AG08395 (cell line): ENCODE data around the gene PIAS3.
"Not testable (repeated sequence)": the region's sequence is repeated elsewhere in the genome, so short reads cannot be mapped to it uniquely, and the experiment has no call there.

Experiments used
- DNase-seq: peaks from one replicate; pipeline ENCODE4 v3.0.0; 2012; ENCODE audit warnings: mixed read lengths, low spot score

The PIAS3 gene

GRCh38 chr1:145823565-145824498 is 35.0 kb downstream of the PIAS3 start, which contains the start of the genes POLR3C and RNF115:
Gene POLR3C, plus strand, starts transcription at chr1:145824200. Its CDS starts 1,577 bp downstream, at chr1:145825777.
Gene RNF115, minus strand, starts transcription at chr1:145824095. Its CDS starts 222 bp downstream, at chr1:145823873.
- DNase-seq, result peak; percentile 92

- not testable (repeated sequence) for DNase-seq
Measured at GRCh38 chr1:145822779-145823331, 36.0 kb downstream of the PIAS3 start.

- DNase-seq, result not testable (repeated sequence)
Measured at GRCh38 chr1:145818095-145818494, 40.8 kb downstream of the PIAS3 start.

GRCh38 chr1:145812977-145813810 is 45.7 kb downstream of the PIAS3 start:
- not testable (repeated sequence) for DNase-seq

- DNase-seq, result no peak
Measured at GRCh38 chr1:145806844-145807243, 52.0 kb downstream of the PIAS3 start.

GRCh38 chr1:145806408-145806807 is 52.5 kb downstream of the PIAS3 start:
- DNase-seq, result no peak

GRCh38 chr1:145805057-145805456 is 53.8 kb downstream of the PIAS3 start:
- no peak for DNase-seq

GRCh38 chr1:145804235-145805045 is 54.4 kb downstream of the PIAS3 start:
- DNase-seq, result no peak

- DNase-seq, result no peak
Measured at GRCh38 chr1:145799806-145800205, 59.1 kb downstream of the PIAS3 start.
